DMS79 (cell line): ENCODE results near the gene EPN3.
A peak's percentile ranks its signal among the peaks of the same experiment; 100 is the strongest.

Experiments
- DNase-seq: peaks from one replicate; lab custom pipeline; 2025; lab: John Stamatoyannopoulos, UW

EPN3 gene

GRCh38 chr17:50535407-50535806 lies 2.9 kb downstream of the EPN3 start:
- DNase-seq = no peak

GRCh38 chr17:50536683-50537646 lies 4.4 kb downstream of the EPN3 start:
- no peak for DNase-seq

GRCh38 chr17:50537721-50538548 lies 5.4 kb downstream of the EPN3 start:
- DNase-seq = no peak

- no peak for DNase-seq
These were observed 6.2 kb downstream of the EPN3 start for GRCh38 chr17:50538549-50539410.

GRCh38 chr17:50539762-50540559 lies 7.4 kb downstream of the EPN3 start:
- DNase-seq = no peak

- DNase-seq = no peak
These were observed 8.2 kb downstream of the EPN3 start for GRCh38 chr17:50540560-50541401.

- DNase-seq = no peak
These were observed 8.8 kb downstream of the EPN3 start for GRCh38 chr17:50541402-50541715.

GRCh38 chr17:50541716-50542688 lies 9.5 kb downstream of the EPN3 start:
- DNase-seq = peak; percentile 36

- no peak for DNase-seq
These were observed 10.6 kb downstream of the EPN3 start for GRCh38 chr17:50542795-50543774.

GRCh38 chr17:50544516-50544915 lies 12.0 kb downstream of the EPN3 start:
- no peak for DNase-seq

GRCh38 chr17:50545311-50545710 lies 12.8 kb downstream of the EPN3 start:
- no peak for DNase-seq

GRCh38 chr17:50546701-50547034 lies 14.1 kb downstream of the EPN3 start:
- no peak for DNase-seq

- peak; percentile 73 for DNase-seq
These were observed 14.7 kb downstream of the EPN3 start, which contains the start of gene SPATA20 for GRCh38 chr17:50547035-50547735. SPATA20 (plus strand) TSS chr17:50547174; CDS start chr17:50547209, 35 bp downstream.

GRCh38 chr17:50547736-50548083 lies 15.2 kb downstream of the EPN3 start:
- DNase-seq = no peak

- no peak for DNase-seq
These were observed 16.3 kb downstream of the EPN3 start for GRCh38 chr17:50548831-50549230.

GRCh38 chr17:50549256-50549941 lies 16.9 kb downstream of the EPN3 start:
- DNase-seq = no peak

- DNase-seq = no peak
These were observed 17.4 kb downstream of the EPN3 start for GRCh38 chr17:50549969-50550368.
